CD4-positive, alpha-beta T cell treated with Interleukin-17A for 1 hour (primary cell): ENCODE results near the gene COPZ1.
"Not testable (repeated sequence)": the region's sequence is repeated elsewhere in the genome, so short reads cannot be mapped to it uniquely, and the experiment has no call there.

Source experiments
- DNase-seq: peaks from one replicate; pipeline ENCODE4 v3.0.0-alpha.2; 2020

COPZ1 gene

GRCh38 chr12:54324617-54325441 lies at the start of gene COPZ1:
Gene COPZ1 (plus strand): TSS chr12:54325131. CDS start chr12:54325164, 33 bp downstream.
- peak; percentile 99 for DNase-seq

DNA sequence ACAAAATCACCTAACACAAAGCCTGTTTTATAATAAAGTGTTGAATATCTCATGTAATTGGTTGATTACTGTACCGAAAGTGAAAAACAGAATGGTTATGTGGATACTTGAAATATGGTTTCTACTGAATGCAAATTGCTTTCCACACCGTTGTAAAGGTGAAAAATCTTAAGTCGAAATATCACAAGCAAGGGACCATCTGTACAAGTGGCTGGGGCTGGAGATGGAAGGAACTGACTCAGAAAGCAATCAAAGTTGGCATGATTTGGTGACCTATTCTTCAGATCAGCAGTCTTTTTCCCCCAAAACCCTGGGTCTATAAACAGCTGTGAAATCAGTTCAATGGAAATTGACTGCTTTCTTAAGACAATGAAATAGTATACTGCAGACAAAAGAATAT lies 48.6 kb upstream of the COPZ1 start:
- no peak for DNase-seq

- DNase-seq, result no peak
These were observed 47.1 kb upstream of the COPZ1 start for GRCh38 chr12:54277823-54278276.

DNA sequence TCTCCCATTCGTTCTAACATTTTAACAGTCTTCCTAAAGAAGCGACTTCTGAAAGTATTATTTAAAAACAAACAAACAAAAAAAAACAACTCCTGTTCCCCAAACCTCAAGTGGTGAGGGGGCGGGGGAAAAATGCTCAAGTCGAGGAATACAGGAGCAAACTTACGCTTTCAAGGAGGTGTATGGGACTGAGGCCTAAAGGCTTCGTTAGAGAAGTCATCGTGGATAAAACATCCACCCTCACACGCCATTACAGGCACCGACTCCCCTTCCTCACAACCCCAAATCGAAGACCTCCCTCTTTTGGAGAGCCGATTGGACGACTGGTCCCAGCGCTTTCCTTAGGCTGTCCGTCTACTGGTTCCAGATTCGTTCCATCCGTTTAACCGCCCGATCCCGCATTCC lies 45.7 kb upstream of the COPZ1 start:
- DNase-seq, result no peak

DNA sequence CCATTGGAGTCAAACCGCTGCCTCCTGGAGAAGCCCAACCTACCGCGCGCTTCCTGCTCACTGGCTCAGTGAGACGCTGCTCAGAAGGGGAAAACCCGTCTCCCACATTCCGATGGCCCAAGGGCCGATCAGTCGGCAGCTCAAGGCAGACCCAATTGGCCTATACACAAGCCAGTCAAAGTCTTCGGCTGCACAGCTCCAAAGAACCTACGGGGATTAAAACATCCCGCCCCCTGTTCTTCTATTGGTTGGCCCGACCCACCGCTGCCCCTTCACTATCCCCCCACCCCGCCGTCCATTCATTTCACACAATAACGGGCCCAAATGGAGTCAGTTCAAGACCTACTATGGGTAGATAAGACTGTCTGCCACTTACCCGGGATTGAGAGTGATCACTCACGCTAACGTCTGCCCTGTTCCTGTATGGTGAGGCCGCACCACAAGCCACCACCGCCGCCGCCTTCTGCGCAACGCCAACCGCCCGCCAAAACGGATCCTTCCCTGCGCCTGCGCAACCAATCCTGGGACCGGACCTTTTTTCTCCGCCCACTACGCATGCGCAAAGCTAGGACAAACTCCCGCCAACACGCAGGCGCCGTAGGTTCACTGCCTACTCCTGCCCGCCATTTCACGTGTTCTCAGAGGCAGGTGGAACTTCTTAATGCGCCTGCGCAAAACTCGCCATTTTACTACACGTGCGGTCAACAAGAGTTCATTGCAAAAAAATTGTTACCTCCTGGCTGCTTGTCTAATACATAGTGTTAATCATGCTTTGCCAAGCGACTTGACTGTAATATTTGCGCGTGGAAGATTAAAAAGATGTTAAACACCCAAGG lies 45.1 kb upstream of the COPZ1 start, which contains the start of gene CBX5:
CBX5 (minus strand) TSS at position 491 of the 836 bp plus-strand sequence. CDS start 22,472 bp downstream, outside the sequence.
- peak; percentile 100 for DNase-seq

DNA sequence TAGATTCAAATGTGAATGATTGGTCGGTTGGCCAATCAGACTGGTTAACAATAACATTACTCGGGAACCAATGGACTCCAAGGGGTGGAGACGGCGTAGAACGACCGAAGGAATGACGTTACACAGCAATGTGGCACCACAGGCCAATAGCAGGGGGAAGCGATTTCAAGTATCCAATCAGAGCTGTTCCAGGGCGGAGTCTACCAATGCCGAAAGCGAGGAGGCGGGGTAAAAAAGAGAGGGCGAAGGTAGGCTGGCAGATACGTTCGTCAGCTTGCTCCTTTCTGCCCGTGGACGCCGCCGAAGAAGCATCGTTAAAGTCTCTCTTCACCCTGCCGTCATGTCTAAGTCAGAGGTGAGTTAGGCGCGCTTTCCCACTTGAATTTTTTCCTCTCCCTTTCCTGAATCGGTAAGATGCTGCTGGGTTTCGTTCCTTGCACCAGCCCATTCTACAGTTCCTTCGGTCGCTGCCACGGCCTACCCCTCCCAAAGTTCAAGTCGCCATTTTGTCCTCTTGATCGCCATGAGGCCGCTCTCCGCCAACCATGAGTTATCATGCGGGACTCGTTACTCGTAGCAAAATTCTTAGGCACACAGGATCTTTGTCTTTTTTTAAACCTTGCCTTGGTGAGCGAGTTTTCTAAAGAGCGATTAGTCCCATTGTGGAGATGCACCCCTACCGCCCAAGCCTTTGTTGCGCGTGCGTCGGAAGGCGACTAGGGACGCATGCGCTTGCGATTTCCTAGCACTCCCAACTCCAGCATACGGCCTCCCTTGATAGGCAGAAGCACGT lies 44.3 kb upstream of the COPZ1 start, which contains the start of gene HNRNPA1:
HNRNPA1 (plus strand) TSS at position 259 of the 793 bp plus-strand sequence; CDS start at position 341, 82 bp downstream.
- DNase-seq, result peak; percentile 100

DNA sequence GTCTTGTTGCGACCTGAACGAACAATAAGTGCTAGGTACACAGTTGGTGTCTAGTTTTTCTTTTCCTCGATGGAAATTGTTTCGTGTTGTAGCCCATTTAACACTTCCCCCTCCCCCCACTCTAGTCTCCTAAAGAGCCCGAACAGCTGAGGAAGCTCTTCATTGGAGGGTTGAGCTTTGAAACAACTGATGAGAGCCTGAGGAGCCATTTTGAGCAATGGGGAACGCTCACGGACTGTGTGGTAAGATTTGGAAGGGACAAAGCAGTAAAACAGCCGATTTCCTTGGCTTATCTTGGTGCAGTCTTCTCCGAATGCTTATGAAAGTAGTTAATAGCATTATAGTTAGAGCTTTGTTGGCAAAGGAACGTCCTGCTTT lies 43.7 kb upstream of the COPZ1 start:
- DNase-seq, result not testable (repeated sequence)

- not testable (repeated sequence) for DNase-seq
These were observed 43.2 kb upstream of the COPZ1 start for GRCh38 chr12:54281694-54282093.

DNA sequence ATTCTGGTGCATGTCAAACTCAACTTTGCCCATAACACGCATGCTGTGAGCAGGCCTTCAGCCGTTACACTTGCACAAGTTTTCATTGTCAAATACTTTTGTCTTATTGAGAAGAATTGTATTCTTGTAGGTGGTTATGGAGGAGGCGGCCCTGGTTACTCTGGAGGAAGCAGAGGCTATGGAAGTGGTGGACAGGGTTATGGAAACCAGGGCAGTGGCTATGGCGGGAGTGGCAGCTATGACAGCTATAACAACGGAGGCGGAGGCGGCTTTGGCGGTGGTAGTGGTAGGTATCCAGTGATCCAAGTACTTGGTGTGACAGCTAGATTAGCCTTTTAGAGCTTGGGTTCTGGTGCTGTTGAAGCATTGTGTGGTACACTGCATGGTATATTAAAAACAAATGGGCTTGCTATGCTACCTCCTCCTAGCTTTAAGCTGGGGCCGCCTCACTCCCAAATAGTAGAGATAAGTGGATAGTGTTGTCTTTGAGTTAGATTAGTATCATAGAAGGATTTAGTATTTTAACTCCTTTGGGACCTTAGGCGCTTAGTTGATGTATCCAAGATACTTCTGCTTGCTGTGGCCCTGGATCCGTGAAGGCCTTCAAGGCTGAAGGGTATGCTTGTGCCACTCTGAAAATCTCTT lies 41.9 kb upstream of the COPZ1 start:
- DNase-seq, result no peak

DNA sequence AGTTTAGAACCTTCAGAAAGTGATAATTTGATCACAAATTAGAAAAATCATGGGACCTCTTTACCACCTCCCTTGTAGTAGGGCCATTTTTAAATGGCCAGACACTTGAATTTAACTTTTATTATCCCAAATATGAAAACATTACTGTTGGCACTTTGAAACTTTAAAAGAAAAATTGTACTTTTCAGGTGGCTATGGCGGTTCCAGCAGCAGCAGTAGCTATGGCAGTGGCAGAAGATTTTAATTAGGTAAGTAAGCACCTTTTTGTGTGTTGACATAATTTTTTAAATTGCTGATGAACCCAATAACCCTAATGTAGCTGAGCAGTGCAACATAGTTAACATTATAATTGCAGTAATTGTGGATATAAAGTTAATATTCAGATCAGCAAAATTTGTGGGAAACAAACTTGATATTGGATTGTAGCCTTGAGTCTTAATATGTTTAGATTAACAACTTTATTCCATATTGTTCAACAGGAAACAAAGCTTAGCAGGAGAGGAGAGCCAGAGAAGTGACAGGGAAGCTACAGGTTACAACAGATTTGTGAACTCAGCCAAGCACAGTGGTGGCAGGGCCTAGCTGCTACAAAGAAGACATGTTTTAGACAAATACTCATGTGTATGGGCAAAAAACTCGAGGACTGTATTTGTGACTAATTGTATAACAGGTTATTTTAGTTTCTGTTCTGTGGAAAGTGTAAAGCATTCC lies 40.7 kb upstream of the COPZ1 start:
- not testable (repeated sequence) for DNase-seq

- DNase-seq, result no peak
These were observed 39.5 kb upstream of the COPZ1 start for GRCh38 chr12:54285150-54286041.

GRCh38 chr12:54286042-54287030 lies 38.6 kb upstream of the COPZ1 start:
- no peak for DNase-seq

DNA sequence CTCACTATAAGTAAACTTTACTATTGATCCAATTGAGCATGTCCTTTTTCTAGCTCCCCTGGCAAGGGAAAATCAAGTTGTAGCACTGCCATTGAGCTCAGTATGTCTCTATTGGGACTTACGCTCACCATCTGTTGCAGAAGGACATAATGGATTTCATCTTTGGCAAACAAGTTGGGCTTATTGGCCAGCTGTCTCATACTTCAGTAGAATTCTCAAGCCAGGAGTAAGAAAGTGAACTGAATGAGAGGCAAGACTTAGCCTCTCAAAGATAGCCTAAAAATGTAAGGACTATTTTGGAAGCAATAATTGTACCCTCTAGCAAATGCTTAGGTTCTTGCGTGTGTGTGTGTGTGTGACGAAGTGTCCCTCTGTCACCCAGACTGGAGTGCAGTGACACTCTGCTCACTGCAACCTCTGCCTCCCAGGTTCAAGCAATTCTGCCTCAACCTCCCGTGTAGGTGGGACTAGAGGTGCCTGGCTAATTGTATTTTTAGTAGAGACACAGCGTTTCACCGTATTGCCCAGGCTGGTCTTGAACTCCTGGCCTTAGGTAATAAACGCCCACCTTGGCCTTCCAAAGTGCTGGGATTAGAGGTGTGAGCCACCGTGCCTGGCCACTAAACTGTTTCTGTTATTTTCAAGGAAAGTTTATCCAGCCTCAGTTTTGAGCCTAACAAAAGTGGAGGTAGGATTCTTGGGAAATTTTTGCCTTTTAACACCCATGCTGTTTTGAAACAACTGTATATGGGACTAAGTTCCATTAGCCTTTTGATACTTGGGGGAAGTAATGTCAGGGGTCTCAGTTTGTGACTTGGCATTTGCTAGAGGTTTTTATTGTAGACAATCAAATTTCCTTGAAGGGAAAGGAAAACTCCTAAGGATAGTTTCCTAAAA lies 37.4 kb upstream of the COPZ1 start:
- no peak for DNase-seq

GRCh38 chr12:54292083-54292930 lies 32.6 kb upstream of the COPZ1 start:
- DNase-seq, result no peak

- DNase-seq, result no peak
These were observed 32.0 kb upstream of the COPZ1 start for GRCh38 chr12:54292931-54293241.

DNA sequence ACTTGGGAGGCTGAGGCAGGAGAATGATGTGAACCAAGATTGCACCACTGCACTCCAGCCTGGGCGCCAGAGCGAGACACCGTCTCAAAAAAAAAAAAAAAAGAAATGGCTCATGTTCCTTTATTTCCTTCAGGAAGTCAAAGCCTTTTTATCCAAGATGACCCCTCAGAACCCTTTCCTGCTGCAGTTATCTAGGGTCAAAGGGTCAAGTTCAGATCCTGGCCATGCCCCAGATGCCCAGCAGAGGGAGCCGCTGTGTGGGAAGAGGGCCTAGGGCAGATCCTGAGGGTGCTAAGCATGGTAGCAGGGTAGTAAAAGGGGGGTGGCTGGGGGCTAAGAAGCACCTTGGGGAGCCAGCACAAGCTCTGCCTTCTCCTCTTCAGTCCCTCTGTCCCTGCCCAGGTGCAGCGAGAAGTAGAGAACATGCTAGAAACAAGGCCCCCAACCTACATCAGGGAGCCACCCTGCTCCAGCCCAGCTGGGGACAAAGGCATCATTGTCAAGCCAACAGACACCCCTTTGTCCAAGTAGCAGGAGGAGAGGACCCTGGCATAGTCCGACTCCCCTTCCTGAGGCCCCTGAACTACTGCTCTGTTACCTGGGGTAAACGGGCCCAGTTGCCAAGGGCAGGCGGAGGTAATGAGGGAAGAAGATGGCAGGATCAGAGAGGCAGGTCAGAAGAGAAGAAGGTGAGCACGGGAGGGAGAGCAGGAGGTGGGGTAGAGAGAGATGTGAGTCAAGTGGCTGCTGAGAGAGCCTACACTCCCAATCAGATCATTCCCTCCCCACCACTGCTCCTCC lies 30.6 kb upstream of the COPZ1 start:
- peak; percentile 65 for DNase-seq
